ENCODE results near the gene SERBP1.

SERBP1 gene

GRCh38 chr1:67430358-67431155 is at the start of gene SERBP1:
SERBP1 (minus strand) TSS chr1:67430402; CDS start chr1:67430300, 102 bp downstream.
- POLR2A ChIA-PET, result interaction anchor here (0.6 to 1.5 kb wide), 6 partner anchors 13 to 254 kb away, joined by 3 to 6 read pairs (median 5); partner anchors contain the start of gene GADD45A
- CTCF ChIA-PET, result interaction anchor here (1.2 to 4.8 kb wide), 4 partner anchors 12 to 216 kb away, joined by 3 to 29 read pairs (median 15); no protein-coding TSS in a partner anchor
- DNase-seq (ENCODE audit: extremely low spot score), result peak; percentile 95
- no peak for TF ChIP-seq CTCF (IDR thresholded peaks at IDR 0.05; ENCODE audit: control extremely low read depth, extremely low read depth, low read depth, missing control alignments)

- POLR2A ChIA-PET, result no interaction called here
Measured at GRCh38 chr1:67479146-67479891, 49.1 kb upstream of the SERBP1 start.

GRCh38 chr1:67476906-67477305 is 46.7 kb upstream of the SERBP1 start:
- ChIA-PET POLR2A (no interaction called here), CTCF (interaction anchor here (1.2 to 1.5 kb wide), 2 partner anchors 10 to 27 kb away, joined by 3 to 4 read pairs; no protein-coding TSS in a partner anchor)
- TF ChIP-seq CTCF (IDR thresholded peaks at IDR 0.05; ENCODE audit: control extremely low read depth, extremely low read depth, low read depth, missing control alignments), result no peak
- DNase-seq (ENCODE audit: extremely low spot score), result no peak

More at GRCh38 chr1:67479146-67479891, 49.1 kb upstream of the SERBP1 start:
- DNase-seq (ENCODE audit: extremely low spot score), result no peak
- no peak for TF ChIP-seq CTCF (IDR thresholded peaks at IDR 0.05; ENCODE audit: control extremely low read depth, extremely low read depth, low read depth, missing control alignments)
- CTCF ChIA-PET, result interaction anchor here (1.1 to 5.2 kb wide), 4 partner anchors 11 to 21 kb away, joined by 3 to 30 read pairs (median 8); no protein-coding TSS in a partner anchor

GRCh38 chr1:67476006-67476482 is 45.8 kb upstream of the SERBP1 start:
- no peak for DNase-seq (ENCODE audit: extremely low spot score)
- CTCF ChIA-PET, result interaction anchor here (1.3 kb wide), 1 partner anchor 16 kb away, joined by 4 read pairs; no protein-coding TSS in a partner anchor
- TF ChIP-seq CTCF (IDR thresholded peaks at IDR 0.05; ENCODE audit: control extremely low read depth, extremely low read depth, low read depth, missing control alignments), result no peak
- POLR2A ChIA-PET, result no interaction called here

- TF ChIP-seq CTCF (IDR thresholded peaks at IDR 0.05; ENCODE audit: control extremely low read depth, extremely low read depth, low read depth, missing control alignments), result no peak
- CTCF ChIA-PET, result interaction anchor here (1.1 to 2.8 kb wide), 3 partner anchors 11 to 259 kb away, joined by 4 to 11 read pairs (median 4); no protein-coding TSS in a partner anchor
- DNase-seq (ENCODE audit: extremely low spot score), result no peak
- POLR2A ChIA-PET, result no interaction called here
Measured at GRCh38 chr1:67472056-67472455, 41.9 kb upstream of the SERBP1 start.

GRCh38 chr1:67469431-67469830 is 39.2 kb upstream of the SERBP1 start:
- ChIA-PET CTCF (no interaction called here), POLR2A (no interaction called here)
- no peak for DNase-seq (ENCODE audit: extremely low spot score)
- TF ChIP-seq CTCF (IDR thresholded peaks at IDR 0.05; ENCODE audit: control extremely low read depth, extremely low read depth, low read depth, missing control alignments), result no peak

All from GM10248 (cell line).